Kidney epithelial cell (primary cell): ENCODE results near the gene OGFR. TPM values are rescaled to one million over a fixed set of nuclear protein-coding genes. Genes with fewer than 3 reads are reported as not detected.

ENCODE experiments used
- DNase-seq: peaks from one replicate; pipeline ENCODE4 v3.0.0-alpha.2; 2010; ENCODE audit warnings: low read depth
- H3K27me3 ChIP-seq: 2 replicates; pipeline ENCODE4 v1.6.0; 2011; ENCODE audit warnings: low read length; ENCODE audit not compliant: control insufficient read depth, insufficient read depth
- H3K36me3 ChIP-seq: 2 replicates; pipeline ENCODE4 v1.5.1; 2011; ENCODE audit warnings: low read length; ENCODE audit not compliant: control insufficient read depth, insufficient read depth
- H3K4me3 ChIP-seq: 2 replicates; pipeline ENCODE4 v1.5.1; 2011; ENCODE audit warnings: low read depth, mild to moderate bottlenecking, control low read depth, low read length
- total RNA-seq: library from RNA; depleted of rRNA; stranded (reverse); fragments of >200 nt; gene quantifications from 2 replicates; pipeline ENCODE4 v1.2.3, GENCODE V29; 2015
- TF ChIP-seq, protein P1 (sequence below): IDR thresholded peaks from 2 replicates; pipeline ENCODE4 v1.5.1; 2011; ENCODE audit warnings: mild to moderate bottlenecking, moderate library complexity, low read length, control low read depth, inconsistent platforms; ENCODE audit not compliant: insufficient read depth, poor library complexity, severe bottlenecking

Gene OGFR
- total RNA-seq, 1 donor from 2014 or later, result 61.3 TPM

DNA sequence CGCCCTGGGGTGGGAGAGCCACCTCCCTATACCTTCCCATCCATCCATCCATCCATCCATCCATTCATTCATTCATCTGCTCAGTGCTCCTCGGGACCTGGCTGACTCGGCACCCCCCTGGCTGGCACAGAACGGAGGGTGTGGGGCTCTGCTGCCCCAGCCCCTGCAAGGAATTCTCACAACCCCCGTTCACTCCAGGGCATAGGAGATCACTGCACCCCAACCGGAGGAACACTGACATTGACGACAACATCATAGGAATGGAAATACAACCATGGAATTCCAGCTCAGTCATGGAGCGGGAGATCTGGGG is 36.4 kb upstream of the OGFR start:
- no peak for DNase-seq
- peaks cover 52% of the 10 kb centered on the region for H3K27me3 ChIP-seq
- H3K36me3 ChIP-seq, result no peaks in the 10 kb centered on the region
- TF ChIP-seq, protein P1, sequence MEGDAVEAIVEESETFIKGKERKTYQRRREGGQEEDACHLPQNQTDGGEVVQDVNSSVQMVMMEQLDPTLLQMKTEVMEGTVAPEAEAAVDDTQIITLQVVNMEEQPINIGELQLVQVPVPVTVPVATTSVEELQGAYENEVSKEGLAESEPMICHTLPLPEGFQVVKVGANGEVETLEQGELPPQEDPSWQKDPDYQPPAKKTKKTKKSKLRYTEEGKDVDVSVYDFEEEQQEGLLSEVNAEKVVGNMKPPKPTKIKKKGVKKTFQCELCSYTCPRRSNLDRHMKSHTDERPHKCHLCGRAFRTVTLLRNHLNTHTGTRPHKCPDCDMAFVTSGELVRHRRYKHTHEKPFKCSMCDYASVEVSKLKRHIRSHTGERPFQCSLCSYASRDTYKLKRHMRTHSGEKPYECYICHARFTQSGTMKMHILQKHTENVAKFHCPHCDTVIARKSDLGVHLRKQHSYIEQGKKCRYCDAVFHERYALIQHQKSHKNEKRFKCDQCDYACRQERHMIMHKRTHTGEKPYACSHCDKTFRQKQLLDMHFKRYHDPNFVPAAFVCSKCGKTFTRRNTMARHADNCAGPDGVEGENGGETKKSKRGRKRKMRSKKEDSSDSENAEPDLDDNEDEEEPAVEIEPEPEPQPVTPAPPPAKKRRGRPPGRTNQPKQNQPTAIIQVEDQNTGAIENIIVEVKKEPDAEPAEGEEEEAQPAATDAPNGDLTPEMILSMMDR, result no peak
- no peak overlapping the region for H3K4me3 ChIP-seq

DNA sequence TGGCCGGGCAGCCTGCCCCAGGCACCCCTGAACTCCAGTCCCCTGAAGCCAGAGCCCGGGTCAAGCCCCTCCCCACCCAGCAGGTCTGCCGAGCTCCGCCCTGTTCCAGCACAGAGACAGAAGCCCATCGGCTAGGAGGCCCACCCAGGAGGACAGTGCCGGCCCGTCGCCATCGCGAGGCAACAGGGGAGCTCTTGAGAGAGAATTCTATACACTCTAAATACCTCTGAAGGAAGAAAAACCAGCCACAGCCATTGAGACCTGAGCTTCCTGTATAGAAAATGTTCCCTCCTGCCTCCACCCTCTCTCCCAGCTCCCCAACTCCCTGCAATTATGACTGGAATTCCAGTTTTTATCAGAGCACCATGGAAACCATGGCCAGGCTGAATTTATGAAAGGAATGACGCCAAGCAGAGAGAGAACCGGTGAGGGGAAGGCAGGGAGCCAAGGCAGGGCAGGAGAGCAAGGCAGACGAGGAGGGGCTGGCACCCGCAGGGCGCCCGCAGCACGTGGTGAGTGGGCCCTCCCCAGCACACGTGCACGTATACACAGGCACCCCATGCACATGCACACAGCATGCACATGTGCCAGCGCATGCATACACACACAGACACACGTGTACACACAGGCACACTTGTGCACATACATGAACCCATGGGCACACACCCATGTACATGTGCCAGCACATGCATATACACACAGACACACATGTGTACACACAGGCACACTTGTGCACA is 35.9 kb upstream of the OGFR start:
- Histone ChIP-seq H3K27me3 (peaks cover 56% of the 10 kb centered on the region), H3K4me3 (no peak overlapping the region), H3K36me3 (no peaks in the 10 kb centered on the region)
- TF ChIP-seq, protein P1, result no peak
- no peak for DNase-seq

DNA sequence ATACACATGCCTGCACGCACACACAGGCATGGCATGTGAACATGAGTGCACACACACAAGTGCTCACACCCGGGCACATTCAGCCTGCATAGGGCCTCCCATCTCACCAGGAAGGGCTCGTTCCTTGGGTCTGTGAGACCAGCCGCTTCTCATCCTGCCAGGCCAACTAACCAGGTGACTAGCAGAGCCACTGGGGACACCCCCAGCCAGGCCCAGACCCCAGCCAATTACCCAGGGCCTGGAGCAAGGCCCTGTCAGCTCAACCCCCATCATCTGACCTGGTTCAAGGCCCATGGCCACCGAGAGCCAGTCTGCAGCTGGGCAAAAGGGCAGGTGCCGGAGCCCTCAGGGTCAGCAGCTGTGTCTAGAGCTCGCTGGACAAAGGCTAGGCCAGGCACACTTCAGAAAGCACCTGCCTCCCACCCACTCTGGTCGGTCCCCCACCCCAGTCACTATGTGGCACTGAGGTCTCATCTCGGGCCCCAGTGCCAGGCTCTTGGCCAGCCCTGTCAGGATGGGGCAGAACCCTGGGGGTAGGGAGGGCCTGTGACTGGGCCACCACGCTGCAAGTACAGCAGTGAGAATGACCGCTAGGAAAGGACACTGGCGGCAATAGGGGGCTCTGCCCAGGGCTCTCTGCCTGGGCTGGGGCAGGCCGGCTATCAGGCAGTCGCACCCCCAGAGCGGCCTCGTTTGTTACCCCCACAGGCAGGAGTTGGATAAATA is 35.1 kb upstream of the OGFR start:
- H3K4me3 ChIP-seq, result no peak overlapping the region
- peaks cover 57% of the 10 kb centered on the region for H3K27me3 ChIP-seq
- TF ChIP-seq, protein P1, result no peak
- DNase-seq, result no peak
- no peaks in the 10 kb centered on the region for H3K36me3 ChIP-seq

DNA sequence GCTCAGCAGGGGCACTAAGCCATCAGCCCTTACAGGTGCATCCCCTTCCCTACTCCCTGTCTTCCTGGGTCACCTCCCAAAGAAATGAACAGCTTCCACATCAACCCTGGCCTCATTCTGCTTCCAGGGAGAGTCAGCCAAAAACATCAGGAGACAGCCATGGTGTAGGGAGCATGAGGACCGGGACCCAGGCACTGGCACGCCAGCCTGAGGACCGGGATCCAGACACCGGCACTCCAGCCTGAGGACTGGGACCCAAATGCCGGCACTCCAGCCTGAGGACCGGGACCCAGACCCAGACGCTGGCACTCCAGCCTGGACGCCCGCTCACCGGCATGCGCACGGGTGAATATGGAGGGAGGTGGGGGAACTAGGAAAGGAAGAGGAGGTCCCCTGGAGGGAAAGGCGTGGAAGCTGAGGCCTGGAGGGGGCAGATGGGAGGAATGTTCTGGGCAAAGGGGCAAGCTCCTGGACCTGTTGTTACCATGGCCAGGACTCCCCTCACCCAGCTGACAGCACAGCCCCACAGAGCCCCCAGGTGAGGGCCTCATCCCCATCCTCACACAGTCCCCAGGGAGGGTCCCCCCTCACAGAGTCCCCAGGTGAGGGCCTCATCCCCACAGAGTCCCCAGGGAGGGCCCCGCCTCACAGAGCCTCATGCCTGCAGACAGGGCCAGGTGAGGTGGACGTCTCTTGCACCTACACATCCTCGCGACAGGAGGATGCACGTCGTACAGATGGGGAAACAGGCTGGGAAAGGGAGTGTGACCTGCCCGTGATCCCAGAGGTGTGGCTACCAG is 34.3 kb upstream of the OGFR start:
- Histone ChIP-seq H3K36me3 (no peaks in the 10 kb centered on the region), H3K4me3 (no peak overlapping the region), H3K27me3 (peaks cover 54% of the 10 kb centered on the region)
- TF ChIP-seq, protein P1, result no peak
- DNase-seq, result no peak

DNA sequence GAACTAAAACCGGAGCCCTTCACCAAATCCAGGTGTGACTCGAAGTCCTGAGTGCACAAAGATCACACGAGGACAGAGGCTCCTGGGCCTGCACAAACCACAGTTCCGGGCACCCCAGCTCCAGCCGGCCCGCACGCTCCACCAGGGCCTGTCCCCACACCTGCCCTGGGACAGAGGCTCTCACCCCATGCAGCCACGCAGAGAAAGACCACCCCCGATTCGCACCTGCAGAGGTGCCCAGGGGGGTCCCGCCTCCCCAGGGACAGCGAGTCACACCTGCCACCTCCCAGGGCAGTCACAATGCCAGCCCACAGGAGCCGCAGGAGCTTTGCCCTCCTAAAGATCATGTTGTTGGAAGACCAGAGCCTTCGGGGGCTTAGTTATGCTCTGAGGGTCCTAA is 33.7 kb upstream of the OGFR start:
- TF ChIP-seq, protein P1, result no peak
- DNase-seq, result no peak
- Histone ChIP-seq H3K4me3 (no peak overlapping the region), H3K27me3 (peaks cover 51% of the 10 kb centered on the region), H3K36me3 (no peaks in the 10 kb centered on the region)
